Panc1 (cell line): ENCODE measurements around the gene OXTR. TPM values are rescaled to one million over a fixed set of nuclear protein-coding genes. Genes with fewer than 3 reads are reported as not detected.

Experiments used
- ATAC-seq: fragments of 200-7000 bp; cut with Tn5 transposase; 2 replicates; pipeline ENCODE4 v1.9.1; 2020; ENCODE audit warnings: mild to moderate bottlenecking, moderate library complexity
- BruUV-seq: library from RNA; stranded (reverse); fragments of 400-500 nt; replicated peaks from 2 replicates; lab custom pipeline; 2021; lab: Mats Ljungman, UMichigan
- CTCF ChIA-PET: fragments of 300-600 bp; sonication (Branson Sonifier 250); formaldehyde crosslinking; loops from one replicate; lab custom pipeline; 2022; ENCODE audit warnings: antibody characterized with exemption; lab: Charles Lee
- POLR2A ChIA-PET: fragments of 300-600 bp; sonication (Branson Sonifier 250); formaldehyde crosslinking; loops from one replicate; lab custom pipeline; 2022; ENCODE audit warnings: antibody characterized with exemption; lab: Charles Lee
- DNase-seq: peaks from one replicate; pipeline ENCODE4 v3.0.0-alpha.2; 2010; ENCODE audit warnings: low read depth, low spot score
- H3K27ac ChIP-seq: 2 replicates; pipeline ENCODE4 v1.5.1; 2011; ENCODE audit warnings: mild to moderate bottlenecking, low read length, inconsistent platforms
- H3K27me3 ChIP-seq: fragments of 200-500 bp; sonication (Bioruptor generic); 2 replicates; pipeline ENCODE4 v1.6.0; 2014; ENCODE audit warnings: low read length, inconsistent platforms; ENCODE audit not compliant: control insufficient read depth, insufficient read depth
- H3K36me3 ChIP-seq: fragments of 200-500 bp; sonication (Bioruptor generic); 2 replicates; pipeline ENCODE4 v1.5.1; 2014; ENCODE audit warnings: inconsistent platforms, mild to moderate bottlenecking, low read length, moderate library complexity; ENCODE audit not compliant: control insufficient read depth, insufficient read depth
- H3K4me1 ChIP-seq: 2 replicates; pipeline ENCODE4 v1.5.1; 2011; ENCODE audit warnings: inconsistent platforms, mild to moderate bottlenecking, low read length, moderate library complexity; ENCODE audit not compliant: control insufficient read depth, insufficient read depth
- H3K4me3 ChIP-seq, 2 experiments: 2 replicates each; pipeline ENCODE4 v1.5.1; 2011 to 2012; ENCODE audit warnings: low read depth in 2 of 2, low read length in 2 of 2, mild to moderate bottlenecking in 2 of 2, inconsistent platforms in 1 of 2, moderate library complexity in 1 of 2
- H3K9me3 ChIP-seq: fragments of 200-500 bp; sonication (Bioruptor generic); 2 replicates; pipeline ENCODE4 v1.5.1; 2014; ENCODE audit warnings: low read depth, mild to moderate bottlenecking, inconsistent platforms, low read length, moderate library complexity; ENCODE audit not compliant: control insufficient read depth, insufficient read depth
- POLR2AphosphoS5 ChIP-seq: IDR thresholded peaks from 2 replicates; pipeline ENCODE4 v1.6.1; 2012; ENCODE audit warnings: mild to moderate bottlenecking, low read depth, low read length, moderate library complexity
- SIN3A ChIP-seq: IDR thresholded peaks from 2 replicates; pipeline ENCODE4 v1.6.1; 2012; ENCODE audit warnings: low read depth, mild to moderate bottlenecking, low read length, moderate library complexity, borderline replicate concordance; ENCODE audit not compliant: insufficient read depth
- TCF7L2 ChIP-seq: IDR thresholded peaks from 2 replicates; pipeline ENCODE4 v1.6.1; 2011; ENCODE audit warnings: mild to moderate bottlenecking, low read depth, low read length, inconsistent platforms
- in situ Hi-C: cut with HindIII; loops from 2 replicates; pipeline ENCODE4 v1.10.0; 2016; ENCODE audit warnings: low sequenced_read_pairs, low pct_unique_long_range_greater_than_20kb
- intact Hi-C: fragments of 100-400 bp; cut with micrococcal nuclease; formaldehyde crosslinking; loops from one replicate; pipeline ENCODE4 v1.10.0; 2022; ENCODE audit not compliant: unreplicated experiment
- total RNA-seq: library from RNA; stranded (reverse); gene quantifications from one replicate; pipeline ENCODE4 v1.2.1, GENCODE V29; 2021; ENCODE audit not compliant: unreplicated experiment
- TF ChIP-seq, protein P1 (sequence below), 2 experiments: IDR thresholded peaks; 2 replicates each; pipeline ENCODE4 v1.6.1; 2011 to 2012; ENCODE audit warnings: low read depth in 2 of 2, control low read depth in 1 of 2, low read length in 1 of 2, mild to moderate bottlenecking in 1 of 2, moderate library complexity in 1 of 2; ENCODE audit not compliant: insufficient read depth in 1 of 2
- TF ChIP-seq, protein P2 (sequence below): fragments of 450-650 bp; IDR thresholded peaks from 2 replicates; pipeline ENCODE4 v1.5.1; 2017; ENCODE audit warnings: mild to moderate bottlenecking

The OXTR gene
- total RNA-seq, 1 experiment from 2014 or later: 2.7 TPM

DNA sequence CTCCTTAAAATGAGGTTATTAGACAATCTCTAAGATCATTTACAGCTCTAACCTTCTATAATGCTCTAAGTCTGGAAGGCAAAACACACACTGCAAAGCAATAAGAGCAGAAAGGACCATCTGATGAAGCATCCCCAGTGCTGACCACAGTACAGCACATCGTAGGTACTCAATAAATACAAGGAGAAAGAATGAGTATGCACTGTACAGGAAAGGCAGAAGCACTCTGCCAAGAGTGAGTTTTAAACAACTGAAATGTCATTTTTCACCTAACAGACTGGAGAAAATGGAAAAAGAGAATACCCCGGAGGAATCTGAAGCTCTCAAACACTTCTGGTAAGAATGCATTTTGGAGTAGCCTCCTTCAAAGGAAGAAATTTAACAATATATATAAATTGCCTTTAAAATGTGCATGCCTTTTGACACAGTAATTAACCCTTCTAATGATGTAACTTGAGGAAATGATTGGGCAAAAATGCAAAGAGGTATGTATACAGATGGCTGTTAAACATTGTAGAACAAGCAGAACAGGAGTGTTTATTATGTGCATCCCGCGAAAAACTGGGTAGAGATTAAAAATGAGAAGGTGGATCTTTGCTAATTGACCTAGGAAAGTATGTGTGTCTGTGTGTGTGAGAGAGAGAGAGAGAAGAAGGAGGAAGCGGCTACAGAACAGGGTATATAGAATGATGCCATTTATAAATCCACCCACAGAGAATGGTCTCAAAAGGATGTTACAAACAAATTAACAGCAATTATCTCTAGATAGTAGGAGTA, 8.0 kb upstream of the OXTR start:
- in situ Hi-C loops (no loop called here), intact Hi-C loops (no loop called here)
- no peak overlapping the region for H3K27ac ChIP-seq
- no peak overlapping the region for H3K4me3 ChIP-seq
- DNase-seq (no peak), ATAC-seq (no peak)
- ChIA-PET CTCF (no interaction called here), POLR2A (no interaction called here)
- H3K9me3 ChIP-seq: no peaks in the 10 kb centered on the region
- no peaks in the 10 kb centered on the region for H3K27me3 ChIP-seq
- no TSS peak for BruUV-seq
- no peaks in the 10 kb centered on the region for H3K36me3 ChIP-seq
- TF ChIP-seq TCF7L2: no peak
- no peak for TF ChIP-seq SIN3A
- TF ChIP-seq POLR2AphosphoS5: no peak
- TF ChIP-seq, protein P1, sequence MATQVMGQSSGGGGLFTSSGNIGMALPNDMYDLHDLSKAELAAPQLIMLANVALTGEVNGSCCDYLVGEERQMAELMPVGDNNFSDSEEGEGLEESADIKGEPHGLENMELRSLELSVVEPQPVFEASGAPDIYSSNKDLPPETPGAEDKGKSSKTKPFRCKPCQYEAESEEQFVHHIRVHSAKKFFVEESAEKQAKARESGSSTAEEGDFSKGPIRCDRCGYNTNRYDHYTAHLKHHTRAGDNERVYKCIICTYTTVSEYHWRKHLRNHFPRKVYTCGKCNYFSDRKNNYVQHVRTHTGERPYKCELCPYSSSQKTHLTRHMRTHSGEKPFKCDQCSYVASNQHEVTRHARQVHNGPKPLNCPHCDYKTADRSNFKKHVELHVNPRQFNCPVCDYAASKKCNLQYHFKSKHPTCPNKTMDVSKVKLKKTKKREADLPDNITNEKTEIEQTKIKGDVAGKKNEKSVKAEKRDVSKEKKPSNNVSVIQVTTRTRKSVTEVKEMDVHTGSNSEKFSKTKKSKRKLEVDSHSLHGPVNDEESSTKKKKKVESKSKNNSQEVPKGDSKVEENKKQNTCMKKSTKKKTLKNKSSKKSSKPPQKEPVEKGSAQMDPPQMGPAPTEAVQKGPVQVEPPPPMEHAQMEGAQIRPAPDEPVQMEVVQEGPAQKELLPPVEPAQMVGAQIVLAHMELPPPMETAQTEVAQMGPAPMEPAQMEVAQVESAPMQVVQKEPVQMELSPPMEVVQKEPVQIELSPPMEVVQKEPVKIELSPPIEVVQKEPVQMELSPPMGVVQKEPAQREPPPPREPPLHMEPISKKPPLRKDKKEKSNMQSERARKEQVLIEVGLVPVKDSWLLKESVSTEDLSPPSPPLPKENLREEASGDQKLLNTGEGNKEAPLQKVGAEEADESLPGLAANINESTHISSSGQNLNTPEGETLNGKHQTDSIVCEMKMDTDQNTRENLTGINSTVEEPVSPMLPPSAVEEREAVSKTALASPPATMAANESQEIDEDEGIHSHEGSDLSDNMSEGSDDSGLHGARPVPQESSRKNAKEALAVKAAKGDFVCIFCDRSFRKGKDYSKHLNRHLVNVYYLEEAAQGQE (IDR thresholded peaks at IDR 0.05; ENCODE audit: insufficient read depth in 1 of 2, low read depth in 2 of 2, low read length in 1 of 2): no peak
- TF ChIP-seq, protein P2, sequence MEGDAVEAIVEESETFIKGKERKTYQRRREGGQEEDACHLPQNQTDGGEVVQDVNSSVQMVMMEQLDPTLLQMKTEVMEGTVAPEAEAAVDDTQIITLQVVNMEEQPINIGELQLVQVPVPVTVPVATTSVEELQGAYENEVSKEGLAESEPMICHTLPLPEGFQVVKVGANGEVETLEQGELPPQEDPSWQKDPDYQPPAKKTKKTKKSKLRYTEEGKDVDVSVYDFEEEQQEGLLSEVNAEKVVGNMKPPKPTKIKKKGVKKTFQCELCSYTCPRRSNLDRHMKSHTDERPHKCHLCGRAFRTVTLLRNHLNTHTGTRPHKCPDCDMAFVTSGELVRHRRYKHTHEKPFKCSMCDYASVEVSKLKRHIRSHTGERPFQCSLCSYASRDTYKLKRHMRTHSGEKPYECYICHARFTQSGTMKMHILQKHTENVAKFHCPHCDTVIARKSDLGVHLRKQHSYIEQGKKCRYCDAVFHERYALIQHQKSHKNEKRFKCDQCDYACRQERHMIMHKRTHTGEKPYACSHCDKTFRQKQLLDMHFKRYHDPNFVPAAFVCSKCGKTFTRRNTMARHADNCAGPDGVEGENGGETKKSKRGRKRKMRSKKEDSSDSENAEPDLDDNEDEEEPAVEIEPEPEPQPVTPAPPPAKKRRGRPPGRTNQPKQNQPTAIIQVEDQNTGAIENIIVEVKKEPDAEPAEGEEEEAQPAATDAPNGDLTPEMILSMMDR: no peak
- no peaks in the 10 kb centered on the region; the same call in 1 of the 2 replicates for H3K4me1 ChIP-seq

GRCh38 chr3:8776406-8776805, 7.0 kb upstream of the OXTR start:
- no TSS peak for BruUV-seq
- no peak for DNase-seq
- no peaks in the 10 kb centered on the region; the same call in 1 of the 2 replicates for H3K4me1 ChIP-seq
- intact Hi-C loops: no loop called here
- ATAC-seq: no peak
- no peaks in the 10 kb centered on the region for H3K36me3 ChIP-seq
- ChIA-PET CTCF (no interaction called here), POLR2A (no interaction called here)
- H3K9me3 ChIP-seq: no peaks in the 10 kb centered on the region
- H3K4me3 ChIP-seq: no peak overlapping the region
- H3K27ac ChIP-seq: no peak overlapping the region
- no peaks in the 10 kb centered on the region for H3K27me3 ChIP-seq
- TF ChIP-seq TCF7L2 (no peak), SIN3A (no peak), POLR2AphosphoS5 (no peak)
- TF ChIP-seq, protein P2: no peak
- TF ChIP-seq, protein P1 (IDR thresholded peaks at IDR 0.05; ENCODE audit: insufficient read depth in 1 of 2, low read depth in 2 of 2, low read length in 1 of 2): no peak
- in situ Hi-C loops: no loop called here
